Breast epithelium (tissue), 3 donors: ENCODE data around the gene ATP9A.

Experiments used
- CTCF ChIP-seq, 3 donors: fragments of 450-650 bp; IDR thresholded peaks; one replicate each; pipeline ENCODE4 v1.5.1; 2016 to 2017; ENCODE audit warnings: antibody characterized with exemption in 3 of 3, mild to moderate bottlenecking in 3 of 3, moderate library complexity in 3 of 3
- POLR2A ChIP-seq: fragments of 450-650 bp; IDR thresholded peaks from one replicate; pipeline ENCODE4 v1.6.1; 2016; ENCODE audit warnings: antibody characterized with exemption, mild to moderate bottlenecking, moderate library complexity

- TF ChIP-seq CTCF (IDR thresholded peaks at IDR 0.05) (no peak), POLR2A (no peak)
Measured at GRCh38 chr20:51759769-51760510, 8.2 kb downstream of the ATP9A start.
